HG02759 (cell line): ENCODE measurements around the gene LRRC28.

Experiments used
- ATAC-seq: cut with Tn5 transposase; IDR thresholded peaks from one replicate; pipeline ENCODE4 v1.9.1; 2021; ENCODE audit warnings: mild to moderate bottlenecking, moderate library complexity; ENCODE audit not compliant: unreplicated experiment

The LRRC28 gene

GRCh38 chr15:99305761-99306505 lies 54.7 kb downstream of the LRRC28 start:
- no peak for ATAC-seq

- no peak for ATAC-seq
Measured at GRCh38 chr15:99306694-99307338, 55.5 kb downstream of the LRRC28 start.

GRCh38 chr15:99307735-99308134 lies 56.5 kb downstream of the LRRC28 start:
- no peak for ATAC-seq

GRCh38 chr15:99310745-99311144 lies 59.5 kb downstream of the LRRC28 start:
- ATAC-seq, result no peak

- no peak for ATAC-seq
Measured at GRCh38 chr15:99312228-99312627, 60.9 kb downstream of the LRRC28 start.

- no peak for ATAC-seq
Measured at GRCh38 chr15:99312794-99313193, 61.5 kb downstream of the LRRC28 start.

GRCh38 chr15:99315636-99316035 lies 64.4 kb downstream of the LRRC28 start:
- no peak for ATAC-seq

GRCh38 chr15:99320374-99321215 lies 69.3 kb downstream of the LRRC28 start:
- no peak for ATAC-seq

- ATAC-seq, result no peak
Measured at GRCh38 chr15:99321468-99321867, 70.2 kb downstream of the LRRC28 start.

- no peak for ATAC-seq
Measured at GRCh38 chr15:99322643-99323405, 71.5 kb downstream of the LRRC28 start.

GRCh38 chr15:99324082-99324620 lies 72.9 kb downstream of the LRRC28 start:
- ATAC-seq, result peak; percentile 77

- no peak for ATAC-seq
Measured at GRCh38 chr15:99324700-99325099, 73.4 kb downstream of the LRRC28 start.

GRCh38 chr15:99326235-99326634 lies 75.0 kb downstream of the LRRC28 start:
- peak; percentile 46 for ATAC-seq

- ATAC-seq, result no peak
Measured at GRCh38 chr15:99328106-99329072, 77.1 kb downstream of the LRRC28 start.

GRCh38 chr15:99331381-99331780 lies 80.1 kb downstream of the LRRC28 start:
- no peak for ATAC-seq

- no peak for ATAC-seq
Measured at GRCh38 chr15:99333413-99333812, 82.1 kb downstream of the LRRC28 start.

GRCh38 chr15:99333981-99334380 lies 82.7 kb downstream of the LRRC28 start:
- ATAC-seq, result no peak

- ATAC-seq, result no peak
Measured at GRCh38 chr15:99335508-99335907, 84.2 kb downstream of the LRRC28 start.

- no peak for ATAC-seq
Measured at GRCh38 chr15:99336794-99337193, 85.5 kb downstream of the LRRC28 start.
